GM21619 (cell line): ENCODE measurements around the gene LZTS2.
"Not testable (repeated sequence)": the region's sequence is repeated elsewhere in the genome, so short reads cannot be mapped to it uniquely, and the experiment has no call there.

Experiments used
- ATAC-seq: cut with Tn5 transposase; IDR thresholded peaks from one replicate; pipeline ENCODE4 v1.9.1; 2021; ENCODE audit not compliant: unreplicated experiment

Gene LZTS2

DNA sequence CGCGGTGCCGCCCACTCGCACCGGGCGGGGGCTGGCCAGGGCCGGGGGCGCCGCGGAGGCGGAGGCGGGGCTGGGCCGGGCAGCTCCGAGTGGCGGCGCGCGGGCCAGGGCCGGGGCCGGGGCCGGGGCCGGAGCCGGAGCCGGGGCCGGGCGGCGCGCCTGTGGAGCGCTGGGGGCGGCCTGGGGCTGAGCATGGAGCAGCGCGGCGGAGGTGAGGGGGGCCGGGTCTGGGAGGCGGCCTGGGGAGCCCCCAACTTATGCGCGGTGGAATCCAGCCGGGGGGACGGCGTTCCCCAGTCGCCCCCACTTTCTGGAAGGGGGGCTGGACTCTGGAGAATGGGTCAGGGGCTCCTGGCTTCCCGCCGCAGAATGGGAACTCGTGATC, at the start of gene LZTS2:
LZTS2 (plus strand) TSS at position 67 of the 385 bp plus-strand sequence. CDS start 2,731 bp downstream, outside the sequence.
- ATAC-seq: no peak

DNA sequence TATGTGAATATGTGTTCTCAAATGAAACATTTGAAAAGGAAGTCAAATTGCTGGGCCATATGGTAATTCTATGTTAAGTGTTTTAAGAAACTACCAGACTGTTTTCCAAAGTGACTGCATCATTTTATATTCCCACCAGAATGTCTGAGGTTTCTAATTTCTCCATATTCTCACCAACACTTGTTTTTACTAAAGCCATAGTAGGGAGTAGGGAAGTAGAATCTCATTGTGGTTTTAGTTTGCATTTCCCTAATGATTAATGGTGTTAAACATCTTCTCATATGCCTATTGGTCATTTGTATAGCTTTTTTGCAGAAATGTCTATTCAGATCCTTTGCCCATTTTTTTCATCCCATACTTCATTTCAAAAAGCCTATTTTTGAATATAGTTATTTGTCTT, 39.4 kb upstream of the LZTS2 start:
- ATAC-seq: no peak

DNA sequence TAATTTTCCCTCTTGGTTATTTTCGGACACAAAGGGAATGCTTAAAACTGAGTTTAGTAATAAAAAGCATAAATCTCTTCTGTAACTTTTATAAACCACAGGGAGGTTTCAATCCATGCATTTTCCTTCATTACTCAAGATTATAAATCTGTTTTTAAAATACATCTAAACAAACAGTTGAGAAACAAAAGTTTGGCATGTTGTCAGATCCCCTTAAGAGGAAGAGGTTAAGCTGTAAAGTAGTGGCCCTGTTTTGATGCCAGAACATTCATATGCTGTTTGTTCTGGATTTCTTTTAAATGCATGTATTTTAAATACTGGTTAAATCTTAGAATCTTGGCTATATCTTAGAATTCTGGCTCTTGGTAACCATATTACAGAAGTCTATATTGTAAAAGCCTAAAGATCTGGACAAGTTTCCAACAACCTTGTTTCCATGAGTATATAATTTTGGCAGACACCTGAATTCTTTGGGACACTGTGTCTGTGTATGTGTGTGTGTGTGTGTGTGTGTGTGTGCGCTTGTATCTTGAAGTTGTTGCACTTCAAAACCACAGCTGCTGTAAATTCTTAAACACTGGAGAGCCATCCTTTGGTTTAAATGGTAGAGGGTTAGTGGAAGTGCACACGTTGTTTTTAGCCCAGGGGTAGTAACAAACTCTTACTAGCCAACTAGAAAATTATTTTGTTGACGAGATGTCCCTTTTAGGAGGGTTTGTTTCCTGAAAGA, 37.1 kb upstream of the LZTS2 start:
- no peak for ATAC-seq

DNA sequence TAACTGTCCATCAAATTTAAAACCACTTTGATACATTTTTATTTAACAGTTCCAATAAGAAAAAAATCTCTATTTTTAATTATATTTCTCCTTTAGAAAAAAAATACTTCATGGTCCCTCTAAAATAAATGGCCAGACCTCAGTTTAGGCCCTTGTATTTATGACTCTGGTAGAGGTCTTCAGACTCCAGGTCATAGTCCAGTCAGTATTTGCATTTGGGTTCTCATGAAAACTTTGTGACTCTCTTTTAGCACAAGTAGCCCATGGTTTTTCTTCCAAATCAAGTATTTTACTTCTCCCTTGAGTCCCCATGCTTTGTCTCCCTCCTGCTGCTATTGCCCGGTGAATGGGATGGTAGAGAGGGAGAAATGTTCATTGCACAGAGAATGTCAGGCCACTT, 35.8 kb upstream of the LZTS2 start:
- no peak for ATAC-seq

DNA sequence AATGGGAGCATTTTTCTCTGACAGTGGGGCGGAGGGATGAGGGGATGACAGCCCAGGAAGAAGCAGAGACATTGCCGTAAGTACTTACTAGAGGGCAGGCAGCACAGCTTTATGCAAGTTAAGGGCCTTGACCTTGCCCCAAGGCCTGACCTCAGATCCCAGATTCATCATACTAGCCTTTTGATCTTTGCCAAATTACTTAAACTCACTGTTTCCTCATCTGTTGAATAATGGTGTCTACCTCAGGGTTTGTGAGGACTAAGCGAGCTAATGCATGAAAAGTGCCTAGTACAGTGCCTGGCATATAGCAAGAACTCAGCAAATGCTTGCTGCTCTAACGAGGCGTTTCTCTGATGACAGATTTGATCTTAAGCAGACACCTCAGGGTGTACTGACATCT, 33.8 kb upstream of the LZTS2 start:
- no peak for ATAC-seq

DNA sequence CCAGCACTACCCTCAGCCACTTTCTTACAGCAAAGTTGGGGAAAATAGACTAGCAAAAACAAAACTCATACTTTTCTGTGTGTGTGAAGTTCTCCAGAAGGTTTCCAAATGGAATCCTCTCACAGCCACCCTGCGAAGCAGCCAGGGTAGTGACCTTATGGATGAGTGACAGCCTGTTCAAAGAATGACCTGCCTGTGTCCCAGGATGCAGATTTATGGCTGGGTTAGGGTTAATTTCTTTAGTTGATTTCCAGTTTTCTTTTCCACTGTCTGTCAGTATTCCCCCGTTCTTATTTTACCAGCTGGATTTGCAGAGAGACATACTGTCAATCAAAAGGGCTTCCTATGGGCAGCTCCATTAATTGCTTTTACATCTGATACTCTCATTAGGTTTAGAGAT, 32.7 kb upstream of the LZTS2 start:
- ATAC-seq: no peak

DNA sequence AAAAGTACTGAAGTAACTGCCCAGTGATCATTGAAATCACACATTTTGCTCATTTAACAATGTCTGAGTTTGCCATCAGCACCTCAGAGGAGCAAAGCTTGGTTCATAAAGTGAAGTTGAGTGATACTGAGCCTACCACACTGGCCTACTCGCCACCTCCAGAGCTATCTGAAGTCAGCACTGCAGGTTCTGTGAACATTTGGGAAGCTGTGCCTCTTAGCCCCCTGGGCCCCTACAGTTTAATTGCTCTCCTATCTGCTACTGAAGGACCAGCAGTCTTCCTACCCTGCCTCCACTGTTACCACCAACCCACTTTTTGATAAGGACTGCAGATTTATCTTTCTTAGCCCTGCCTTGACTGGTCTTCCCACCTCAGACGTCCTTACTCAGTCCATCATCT, 32.3 kb upstream of the LZTS2 start:
- no peak for ATAC-seq

DNA sequence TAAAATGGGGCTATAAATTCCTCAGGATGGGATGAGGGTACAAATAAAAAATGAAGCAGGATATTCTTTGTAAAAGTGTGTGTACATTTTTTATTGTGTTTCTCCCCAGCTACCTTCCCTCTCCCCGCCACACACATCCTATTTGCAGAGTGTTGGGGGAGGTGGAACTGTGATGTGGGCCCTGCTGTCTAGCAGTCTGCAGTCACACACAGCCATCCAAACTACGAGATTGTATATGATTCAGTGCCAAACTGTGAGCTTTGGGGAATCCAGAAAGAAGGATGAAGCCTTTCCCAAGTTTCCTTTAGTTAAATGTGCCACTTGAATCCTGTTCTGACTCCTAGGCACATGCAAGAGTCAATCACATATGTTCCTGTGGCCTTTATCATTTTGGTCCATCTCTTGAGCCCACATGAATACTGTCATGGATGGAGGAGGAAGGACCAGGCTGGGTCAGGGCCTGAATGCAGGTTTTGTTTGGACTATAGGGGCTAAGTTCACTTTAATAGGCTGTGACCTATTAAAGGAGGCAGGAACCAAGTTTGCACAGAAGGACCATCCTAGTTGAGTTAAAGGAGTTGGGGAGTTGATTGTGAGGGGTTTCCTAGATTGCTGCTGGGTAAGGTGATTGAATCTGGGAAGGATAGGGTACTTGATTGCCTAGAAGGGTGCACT, 31.4 kb upstream of the LZTS2 start:
- ATAC-seq: no peak

DNA sequence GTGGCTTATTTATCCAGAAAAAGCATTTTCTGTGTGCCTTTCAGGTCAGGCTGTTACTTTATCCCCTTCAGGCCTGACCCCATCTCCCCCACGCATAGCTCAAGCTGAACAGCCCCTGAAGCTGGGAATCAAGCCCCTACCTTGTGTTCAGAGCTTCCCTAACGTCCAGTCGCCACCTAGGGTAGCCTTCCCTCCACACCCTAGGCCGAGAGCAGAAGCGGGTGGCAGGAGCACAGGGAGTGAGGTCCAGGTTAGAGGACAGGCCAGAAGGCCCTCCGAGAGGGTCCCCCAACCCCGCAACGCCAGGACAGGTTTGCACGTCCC, 30.8 kb upstream of the LZTS2 start:
- no peak for ATAC-seq

- peak; percentile 57 for ATAC-seq
Measured at GRCh38 chr10:100969187-100970075, 30.2 kb upstream of the LZTS2 start, which contains the start of gene SEMA4G. Gene SEMA4G (plus strand): TSS chr10:100969504. CDS start chr10:100972913, 3,409 bp downstream.

- no peak for ATAC-seq
Measured at GRCh38 chr10:100970076-100970913, 29.3 kb upstream of the LZTS2 start.

GRCh38 chr10:100970914-100971811, 28.4 kb upstream of the LZTS2 start:
- ATAC-seq: no peak

DNA sequence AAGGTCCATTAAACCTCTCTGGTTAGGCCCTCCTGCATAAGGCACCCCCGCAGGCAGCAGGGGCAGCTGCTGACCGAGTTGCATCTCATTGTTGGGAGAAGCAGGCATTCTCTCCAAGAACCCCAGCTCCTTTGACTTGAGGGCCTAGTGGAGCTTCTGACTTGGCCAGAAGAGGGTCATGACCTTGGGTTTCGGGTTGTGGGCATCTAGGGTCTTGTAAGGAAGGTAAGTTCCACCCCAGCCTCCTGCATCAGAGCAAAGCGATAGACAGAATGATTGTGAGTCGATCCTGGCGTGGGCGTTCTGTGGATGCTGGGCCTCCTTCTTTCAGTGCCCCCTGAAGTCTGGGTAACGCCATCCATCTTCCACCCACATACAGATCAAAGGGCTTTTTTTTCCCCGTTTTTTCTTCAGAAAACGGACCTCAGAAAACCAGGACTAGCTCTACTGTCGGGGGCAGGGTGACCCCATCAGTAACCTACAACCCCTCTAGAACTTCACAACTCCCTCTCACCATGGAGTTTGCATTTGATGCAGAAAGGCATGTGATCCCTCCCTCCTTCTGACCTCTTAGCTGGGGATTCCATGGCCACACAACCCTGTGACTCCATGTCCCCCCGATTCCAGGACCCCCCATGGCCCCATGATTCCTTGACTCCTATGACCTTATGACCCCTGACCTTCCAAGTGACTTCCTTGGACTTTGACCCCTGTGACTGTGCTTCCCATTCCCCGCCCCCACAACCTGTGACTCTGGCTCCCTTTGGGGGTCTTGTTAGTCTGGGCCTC, 27.3 kb upstream of the LZTS2 start:
- ATAC-seq: no peak

- ATAC-seq: no peak
Measured at GRCh38 chr10:100972904-100973535, 26.6 kb upstream of the LZTS2 start.

DNA sequence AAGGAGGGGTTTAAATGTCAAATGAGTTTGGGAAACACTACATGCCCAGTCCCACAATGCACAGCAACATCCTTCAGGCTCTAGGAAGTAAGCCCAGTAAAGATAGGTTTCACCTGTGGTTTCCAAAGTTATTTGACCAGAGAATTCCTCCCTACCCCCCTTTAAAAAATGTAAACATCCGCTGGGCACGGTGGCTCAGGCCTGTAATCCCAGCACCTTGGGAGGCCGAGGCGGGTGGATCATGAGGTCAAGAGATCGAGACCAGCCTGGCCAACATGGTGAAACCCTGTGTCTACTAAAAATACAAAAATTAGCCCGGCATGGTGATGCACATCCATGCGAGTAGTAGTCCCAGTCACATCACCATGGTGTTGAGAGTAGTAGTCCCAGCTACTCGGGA, 24.2 kb upstream of the LZTS2 start:
- not testable (repeated sequence) for ATAC-seq

DNA sequence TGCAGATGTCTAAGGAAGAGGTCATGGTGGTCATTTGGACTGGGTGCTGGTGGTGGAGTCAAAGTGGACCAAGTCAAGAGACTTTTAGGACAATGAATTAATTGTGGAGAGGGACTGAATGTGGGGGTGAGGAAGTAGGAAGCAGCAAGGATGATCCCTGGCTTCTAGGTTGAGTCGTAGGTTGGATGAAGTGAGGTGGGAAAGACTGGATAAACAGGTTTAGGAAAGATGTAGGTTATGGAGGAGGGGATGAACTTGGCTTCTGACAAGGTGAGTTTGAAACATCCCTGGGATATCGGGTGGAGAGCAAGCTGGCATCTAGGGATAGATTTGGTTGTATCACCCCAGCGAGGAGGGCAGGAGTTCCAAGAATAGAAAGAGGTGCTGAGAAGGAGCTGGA, 22.7 kb upstream of the LZTS2 start:
- no peak for ATAC-seq

GRCh38 chr10:100977436-100977835, 22.2 kb upstream of the LZTS2 start:
- no peak for ATAC-seq

- no peak for ATAC-seq
Measured at GRCh38 chr10:100978121-100978900, 21.3 kb upstream of the LZTS2 start.
